NCI-H226 (cell line): ENCODE results near the gene AQP1.

Experiments
- DNase-seq: peaks from one replicate; pipeline ENCODE4 v3.0.0-alpha.2; 2015

The AQP1 gene

DNA sequence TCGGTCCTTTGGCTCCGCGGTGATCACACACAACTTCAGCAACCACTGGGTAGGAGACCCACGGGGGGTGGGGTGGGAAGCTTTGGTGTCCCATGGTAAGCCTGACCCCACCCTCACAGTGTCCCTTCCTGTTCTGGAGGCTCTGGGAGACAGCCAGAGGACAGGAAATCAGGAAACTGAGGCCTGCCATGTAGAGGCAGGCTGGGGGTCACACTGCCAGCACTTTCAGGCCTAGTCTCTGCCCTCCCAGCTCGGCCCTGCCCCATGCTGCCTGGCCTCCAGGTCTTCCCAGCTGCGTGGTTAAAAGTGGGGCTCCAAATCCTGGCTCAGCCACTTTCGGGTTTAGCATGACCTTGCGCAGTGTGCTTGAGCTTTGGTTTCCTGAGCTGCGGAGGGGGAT lies 10.9 kb downstream of the AQP1 start:
- DNase-seq = no peak

GRCh38 chr7:30923009-30923773 lies 11.5 kb downstream of the AQP1 start:
- no peak for DNase-seq

GRCh38 chr7:30923774-30924413 lies 12.2 kb downstream of the AQP1 start:
- DNase-seq = no peak

DNA sequence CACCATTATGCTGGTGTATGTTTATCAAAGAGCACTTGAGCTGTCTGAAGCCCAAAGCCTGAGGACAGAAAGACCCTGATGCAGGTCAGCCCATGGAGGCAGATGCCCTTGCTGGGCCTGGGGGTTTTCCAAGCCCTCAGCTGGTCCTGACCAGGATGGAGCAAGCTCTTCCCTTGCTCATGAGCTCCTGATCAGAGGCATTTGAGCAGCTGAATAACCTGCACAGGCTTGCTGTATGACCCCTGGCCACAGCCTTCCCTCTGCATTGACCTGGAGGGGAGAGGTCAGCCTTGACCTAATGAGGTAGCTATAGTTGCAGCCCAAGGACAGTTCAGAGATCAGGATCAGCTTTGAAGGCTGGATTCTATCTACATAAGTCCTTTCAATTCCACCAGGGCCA lies 13.0 kb downstream of the AQP1 start:
- no peak for DNase-seq

GRCh38 chr7:30925117-30925516 lies 13.5 kb downstream of the AQP1 start:
- no peak for DNase-seq

DNA sequence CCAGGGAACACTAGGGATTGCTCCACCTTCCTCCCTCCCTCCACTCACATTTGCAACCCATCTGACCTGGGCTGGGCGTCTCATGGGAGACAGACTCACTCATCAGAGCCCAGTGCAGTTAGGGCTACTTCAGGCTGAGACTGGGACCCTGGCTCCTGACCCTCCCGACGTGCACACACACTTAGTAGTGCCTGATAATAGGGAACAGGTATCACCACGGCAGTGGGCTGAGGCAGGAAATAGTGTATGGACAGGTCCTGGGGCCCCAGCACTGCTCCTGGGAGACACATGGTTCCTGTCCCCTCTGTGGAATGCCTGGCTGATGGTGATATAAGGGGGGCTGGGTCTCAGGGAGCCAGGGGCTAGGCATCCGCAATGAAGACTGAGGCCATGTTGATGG lies 14.3 kb downstream of the AQP1 start:
- DNase-seq = no peak

DNA sequence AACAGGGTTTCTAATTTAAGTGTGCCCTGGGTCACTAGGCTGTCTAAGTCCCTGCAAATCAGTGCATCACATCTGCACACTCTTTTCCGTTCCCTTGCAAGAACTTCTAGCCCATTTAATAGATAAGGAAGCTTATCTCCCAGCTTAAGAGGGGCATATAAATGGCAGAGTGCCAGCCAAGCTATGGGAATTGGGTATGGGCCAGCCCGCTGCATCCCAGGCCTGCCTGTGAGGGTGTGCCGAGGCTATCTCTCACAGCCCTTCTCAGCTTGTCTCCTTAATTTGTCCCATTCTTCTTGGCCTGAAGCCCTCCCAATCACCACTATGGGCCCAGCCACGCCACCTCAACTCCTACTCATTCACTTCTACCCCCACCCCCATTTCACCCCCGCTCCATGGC lies 14.7 kb downstream of the AQP1 start:
- DNase-seq = no peak

GRCh38 chr7:30927040-30927439 lies 15.4 kb downstream of the AQP1 start:
- no peak for DNase-seq

GRCh38 chr7:30927559-30927958 lies 15.9 kb downstream of the AQP1 start:
- DNase-seq = no peak

GRCh38 chr7:30928254-30928872 lies 16.7 kb downstream of the AQP1 start:
- DNase-seq = no peak

- DNase-seq = no peak
Observed at GRCh38 chr7:30929686-30930085, 18.0 kb downstream of the AQP1 start.

DNA sequence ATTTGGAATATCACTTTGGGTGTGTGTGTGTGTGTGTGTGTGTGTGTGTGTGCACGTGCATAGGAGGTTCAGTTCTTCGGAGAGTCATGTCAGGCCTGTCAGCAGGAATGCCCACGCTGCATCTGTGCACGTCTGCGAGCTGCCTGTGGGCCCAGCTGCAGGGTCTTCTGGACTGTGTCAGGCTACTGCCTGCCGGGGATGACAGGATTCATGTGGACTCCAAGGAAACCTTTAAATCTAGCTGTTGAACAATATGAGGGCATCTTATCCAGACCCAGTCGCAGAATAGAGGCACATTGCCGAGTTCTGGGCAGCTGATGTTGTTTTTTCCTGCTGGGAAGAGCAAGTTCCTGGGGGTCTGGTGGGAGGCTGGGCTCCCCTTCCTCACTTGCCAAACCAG lies 19.0 kb downstream of the AQP1 start:
- DNase-seq = no peak

- no peak for DNase-seq
Observed at GRCh38 chr7:30931161-30931928, 19.7 kb downstream of the AQP1 start.

GRCh38 chr7:30931929-30932540 lies 20.4 kb downstream of the AQP1 start:
- DNase-seq = no peak

DNA sequence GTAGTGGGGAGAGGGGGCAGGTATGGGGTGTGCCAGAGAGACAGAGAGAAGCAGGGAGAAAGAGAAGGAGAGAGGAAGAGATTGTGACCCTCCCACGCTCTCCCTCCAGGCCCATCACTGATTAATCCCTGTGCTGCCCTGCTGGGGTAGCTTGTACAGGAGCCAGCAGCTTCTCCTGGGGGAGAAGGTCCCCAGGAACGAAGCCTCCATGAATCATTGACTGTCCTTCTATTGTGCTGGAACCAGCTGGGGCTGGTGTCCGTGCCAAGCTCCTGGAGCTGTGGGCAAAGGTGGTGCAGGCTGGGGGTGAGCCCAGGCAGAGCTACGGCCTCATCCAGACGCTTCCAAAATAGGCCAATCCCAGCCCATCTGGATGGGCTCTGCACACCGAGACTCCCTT lies 20.9 kb downstream of the AQP1 start:
- no peak for DNase-seq

DNA sequence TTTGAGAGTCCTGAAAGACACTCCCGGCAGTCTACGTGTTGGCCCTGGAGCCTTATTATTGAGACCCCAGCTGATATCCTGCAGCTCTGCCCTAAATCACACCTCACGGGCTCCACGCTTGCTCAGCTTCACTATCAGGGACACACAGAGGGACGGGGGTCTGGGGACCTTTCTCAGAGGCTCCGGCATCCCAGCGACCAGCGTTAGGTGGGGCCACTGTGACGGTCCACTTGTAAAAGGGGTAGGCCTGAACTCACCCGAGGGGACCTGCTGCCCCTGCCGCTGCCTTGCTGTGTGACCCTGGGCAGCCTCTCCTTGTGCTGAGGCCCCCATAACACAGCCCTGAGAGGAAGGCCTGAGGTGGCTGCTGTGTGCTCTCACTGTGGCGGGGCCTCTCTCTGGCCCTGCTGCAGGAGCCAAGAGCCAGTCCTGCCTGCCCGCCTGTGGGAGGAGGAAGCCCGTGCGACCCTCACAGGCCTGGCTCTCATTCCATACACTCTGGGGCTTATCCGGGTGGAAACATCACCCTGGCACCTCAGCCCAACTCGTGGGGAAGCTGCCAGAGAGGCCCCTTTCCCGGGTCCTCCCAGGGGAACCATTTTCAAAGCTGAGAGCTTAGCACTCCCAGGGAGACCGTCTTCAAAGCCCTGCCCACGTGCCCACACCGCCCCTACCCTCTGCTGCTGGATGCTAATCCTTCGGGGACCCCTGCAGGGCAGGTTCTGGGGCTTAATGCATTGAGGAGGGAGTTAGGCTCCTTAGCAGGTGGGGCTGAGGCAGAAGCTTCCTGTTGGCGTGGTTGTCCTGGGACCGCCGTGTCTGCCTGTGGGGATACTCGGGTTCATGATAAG lies 21.7 kb downstream of the AQP1 start:
- DNase-seq = no peak

GRCh38 chr7:30934225-30934624 lies 22.6 kb downstream of the AQP1 start:
- DNase-seq = no peak

DNA sequence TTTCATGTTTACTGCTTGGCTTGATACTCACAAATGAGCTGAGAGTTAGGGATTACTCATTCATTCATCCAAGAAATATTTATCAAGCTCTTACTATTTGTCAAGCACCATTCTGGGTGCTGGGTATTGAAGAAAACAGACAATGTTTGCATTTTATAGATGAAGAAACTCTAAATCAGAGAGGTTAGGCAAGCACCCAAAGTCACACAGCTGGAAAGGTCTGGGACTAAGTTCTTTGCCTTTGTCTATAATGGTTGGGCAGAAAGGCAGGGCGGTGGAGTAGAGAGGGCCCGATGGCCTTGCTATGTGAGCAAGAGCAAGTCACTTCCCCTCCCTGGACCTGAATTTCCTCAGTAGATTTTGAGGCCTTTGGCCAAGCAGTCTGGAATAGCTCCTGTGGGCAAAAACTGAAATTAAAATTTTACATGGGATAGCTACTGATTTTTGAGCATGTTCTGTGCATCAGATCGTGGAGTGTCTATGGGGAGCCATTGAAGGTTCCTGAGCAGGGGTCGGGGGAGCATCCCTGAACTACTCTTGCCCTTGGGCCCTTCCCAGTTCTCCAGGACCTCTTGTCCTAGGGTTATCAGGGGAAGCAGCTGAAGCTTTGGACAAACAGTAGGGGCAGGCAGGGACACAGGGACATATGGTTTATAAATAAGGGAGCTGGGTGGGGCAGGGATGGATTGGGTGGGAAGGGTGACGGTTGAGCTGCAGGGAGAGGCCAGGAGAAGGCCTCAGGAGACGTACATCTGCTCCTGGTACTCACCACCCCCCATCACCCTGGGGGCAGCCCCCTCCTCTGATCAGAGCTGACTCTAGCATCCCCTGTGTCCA lies 23.3 kb downstream of the AQP1 start:
- no peak for DNase-seq

DNA sequence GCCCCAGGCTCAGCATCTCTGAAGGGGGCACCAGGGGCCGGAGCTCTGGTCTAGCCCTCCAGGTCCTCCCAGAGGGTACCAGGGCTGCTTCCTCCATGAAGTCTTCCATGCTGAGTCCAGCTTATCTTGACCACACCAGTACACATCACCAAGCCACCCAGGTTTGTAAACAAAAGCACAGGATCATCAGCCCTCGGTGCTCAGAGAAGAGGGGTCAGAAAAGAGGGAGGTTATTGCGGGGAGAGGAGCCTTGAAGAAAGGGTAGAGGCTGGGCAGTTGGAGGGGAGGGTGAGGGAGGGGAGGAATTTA lies 23.9 kb downstream of the AQP1 start:
- no peak for DNase-seq

GRCh38 chr7:30936650-30937245 lies 25.1 kb downstream of the AQP1 start:
- DNase-seq = no peak

- no peak for DNase-seq
Observed at GRCh38 chr7:30937416-30937815, 25.8 kb downstream of the AQP1 start.
